ENCODE data around the gene PIR.

The PIR gene

GRCh38 chrX:15448010-15448639 is 45.0 kb downstream of the PIR start:
- no peaks in the 10 kb centered on the region for H3K36me3 ChIP-seq (ENCODE audit: insufficient read depth, low read length)
- no peak for DNase-seq (ENCODE audit: low read depth, low spot score)
- no peak overlapping the region for H3K9ac ChIP-seq (ENCODE audit: insufficient read length)
- H3K9me3 ChIP-seq (ENCODE audit: low read depth, low read length), result no peaks in the 10 kb centered on the region
- H3K27ac ChIP-seq, result no peak overlapping the region
- TF ChIP-seq POLR2AphosphoS5 (IDR thresholded peaks at IDR 0.05; ENCODE audit: borderline replicate concordance, low read depth, low read length), result no peak
- TF ChIP-seq FOXP2 (optimal IDR thresholded peaks at IDR 0.05; ENCODE audit: control extremely low read depth, extremely low read length, insufficient read depth), result no peak
- TF ChIP-seq EZH2 (IDR thresholded peaks at IDR 0.05), result no peak
- H3K4me3 ChIP-seq, result no peak overlapping the region

- DNase-seq (ENCODE audit: low read depth, low spot score), result no peak
- no peaks in the 10 kb centered on the region for H3K36me3 ChIP-seq (ENCODE audit: insufficient read depth, low read length)
- H3K4me3 ChIP-seq, result no peak overlapping the region
- no peak overlapping the region for H3K27ac ChIP-seq
- no peaks in the 10 kb centered on the region for H3K9me3 ChIP-seq (ENCODE audit: low read depth, low read length)
- TF ChIP-seq EZH2 (IDR thresholded peaks at IDR 0.05), result no peak
- TF ChIP-seq POLR2AphosphoS5 (IDR thresholded peaks at IDR 0.05; ENCODE audit: borderline replicate concordance, low read depth, low read length), result no peak
- TF ChIP-seq FOXP2 (optimal IDR thresholded peaks at IDR 0.05; ENCODE audit: control extremely low read depth, extremely low read length, insufficient read depth), result no peak
- H3K9ac ChIP-seq (ENCODE audit: insufficient read length), result no peak overlapping the region
Observed at GRCh38 chrX:15441464-15441863, 51.7 kb downstream of the PIR start.

GRCh38 chrX:15438332-15438731 is 54.8 kb downstream of the PIR start:
- no peak overlapping the region for H3K9ac ChIP-seq (ENCODE audit: insufficient read length)
- H3K4me3 ChIP-seq, result no peak overlapping the region
- TF ChIP-seq FOXP2 (optimal IDR thresholded peaks at IDR 0.05; ENCODE audit: control extremely low read depth, extremely low read length, insufficient read depth) (no peak), POLR2AphosphoS5 (IDR thresholded peaks at IDR 0.05; ENCODE audit: borderline replicate concordance, low read depth, low read length) (no peak), EZH2 (IDR thresholded peaks at IDR 0.05) (no peak)
- H3K9me3 ChIP-seq (ENCODE audit: low read depth, low read length), result no peaks in the 10 kb centered on the region
- no peak for DNase-seq (ENCODE audit: low read depth, low spot score)
- H3K36me3 ChIP-seq (ENCODE audit: insufficient read depth, low read length), result no peaks in the 10 kb centered on the region
- no peak overlapping the region for H3K27ac ChIP-seq

- Histone ChIP-seq H3K9me3 (ENCODE audit: low read depth, low read length) (no peaks in the 10 kb centered on the region), H3K27ac (no peak overlapping the region), H3K36me3 (ENCODE audit: insufficient read depth, low read length) (no peaks in the 10 kb centered on the region), H3K9ac (ENCODE audit: insufficient read length) (no peak overlapping the region), H3K4me3 (no peak overlapping the region)
- TF ChIP-seq FOXP2 (optimal IDR thresholded peaks at IDR 0.05; ENCODE audit: control extremely low read depth, extremely low read length, insufficient read depth) (no peak), POLR2AphosphoS5 (IDR thresholded peaks at IDR 0.05; ENCODE audit: borderline replicate concordance, low read depth, low read length) (no peak), EZH2 (IDR thresholded peaks at IDR 0.05) (no peak)
- DNase-seq (ENCODE audit: low read depth, low spot score), result no peak
Observed at GRCh38 chrX:15437724-15438123, 55.4 kb downstream of the PIR start.

GRCh38 chrX:15435836-15436619 is 57.1 kb downstream of the PIR start:
- Histone ChIP-seq H3K27ac (no peak overlapping the region), H3K4me3 (no peak overlapping the region), H3K9me3 (ENCODE audit: low read depth, low read length) (no peaks in the 10 kb centered on the region), H3K9ac (ENCODE audit: insufficient read length) (no peak overlapping the region), H3K36me3 (ENCODE audit: insufficient read depth, low read length) (no peaks in the 10 kb centered on the region)
- no peak for DNase-seq (ENCODE audit: low read depth, low spot score)
- TF ChIP-seq EZH2 (IDR thresholded peaks at IDR 0.05) (no peak), POLR2AphosphoS5 (IDR thresholded peaks at IDR 0.05; ENCODE audit: borderline replicate concordance, low read depth, low read length) (no peak), FOXP2 (optimal IDR thresholded peaks at IDR 0.05; ENCODE audit: control extremely low read depth, extremely low read length, insufficient read depth) (no peak)

- Histone ChIP-seq H3K9ac (ENCODE audit: insufficient read length) (no peak overlapping the region), H3K4me3 (no peak overlapping the region), H3K27ac (no peak overlapping the region), H3K36me3 (ENCODE audit: insufficient read depth, low read length) (no peaks in the 10 kb centered on the region), H3K9me3 (ENCODE audit: low read depth, low read length) (no peaks in the 10 kb centered on the region)
- no peak for DNase-seq (ENCODE audit: low read depth, low spot score)
- TF ChIP-seq POLR2AphosphoS5 (IDR thresholded peaks at IDR 0.05; ENCODE audit: borderline replicate concordance, low read depth, low read length), result no peak
- no peak for TF ChIP-seq EZH2 (IDR thresholded peaks at IDR 0.05)
- TF ChIP-seq FOXP2 (optimal IDR thresholded peaks at IDR 0.05; ENCODE audit: control extremely low read depth, extremely low read length, insufficient read depth), result no peak
Observed at GRCh38 chrX:15434205-15434604, 58.9 kb downstream of the PIR start.

- Histone ChIP-seq H3K4me3 (no peak overlapping the region), H3K9ac (ENCODE audit: insufficient read length) (no peak overlapping the region), H3K9me3 (ENCODE audit: low read depth, low read length) (no peaks in the 10 kb centered on the region), H3K36me3 (ENCODE audit: insufficient read depth, low read length) (no peaks in the 10 kb centered on the region), H3K27ac (no peak overlapping the region)
- TF ChIP-seq EZH2 (IDR thresholded peaks at IDR 0.05) (no peak), FOXP2 (optimal IDR thresholded peaks at IDR 0.05; ENCODE audit: control extremely low read depth, extremely low read length, insufficient read depth) (no peak), POLR2AphosphoS5 (IDR thresholded peaks at IDR 0.05; ENCODE audit: borderline replicate concordance, low read depth, low read length) (no peak)
- DNase-seq (ENCODE audit: low read depth, low spot score), result no peak
Observed at GRCh38 chrX:15430584-15430983, 62.5 kb downstream of the PIR start.

- H3K9me3 ChIP-seq (ENCODE audit: low read depth, low read length), result no peaks in the 10 kb centered on the region
- H3K9ac ChIP-seq (ENCODE audit: insufficient read length), result no peak overlapping the region
- TF ChIP-seq POLR2AphosphoS5 (IDR thresholded peaks at IDR 0.05; ENCODE audit: borderline replicate concordance, low read depth, low read length) (no peak), FOXP2 (optimal IDR thresholded peaks at IDR 0.05; ENCODE audit: control extremely low read depth, extremely low read length, insufficient read depth) (no peak), EZH2 (IDR thresholded peaks at IDR 0.05) (no peak)
- no peak overlapping the region for H3K4me3 ChIP-seq
- no peak for DNase-seq (ENCODE audit: low read depth, low spot score)
- no peak overlapping the region for H3K27ac ChIP-seq
- H3K36me3 ChIP-seq (ENCODE audit: insufficient read depth, low read length), result no peaks in the 10 kb centered on the region
Observed at GRCh38 chrX:15430076-15430475, 63.1 kb downstream of the PIR start.
